NB4 (cell line): ENCODE measurements around the gene SEL1L3.

Source experiments
- TF ChIP-seq, protein P1 (sequence below): IDR thresholded peaks from one replicate; pipeline ENCODE4 v1.5.1; 2012; ENCODE audit warnings: low read depth, low read length
- TF ChIP-seq, protein P2 (sequence below): IDR thresholded peaks from 2 replicates; pipeline ENCODE4 v1.6.1; 2011; ENCODE audit warnings: low read depth, low read length

DNA sequence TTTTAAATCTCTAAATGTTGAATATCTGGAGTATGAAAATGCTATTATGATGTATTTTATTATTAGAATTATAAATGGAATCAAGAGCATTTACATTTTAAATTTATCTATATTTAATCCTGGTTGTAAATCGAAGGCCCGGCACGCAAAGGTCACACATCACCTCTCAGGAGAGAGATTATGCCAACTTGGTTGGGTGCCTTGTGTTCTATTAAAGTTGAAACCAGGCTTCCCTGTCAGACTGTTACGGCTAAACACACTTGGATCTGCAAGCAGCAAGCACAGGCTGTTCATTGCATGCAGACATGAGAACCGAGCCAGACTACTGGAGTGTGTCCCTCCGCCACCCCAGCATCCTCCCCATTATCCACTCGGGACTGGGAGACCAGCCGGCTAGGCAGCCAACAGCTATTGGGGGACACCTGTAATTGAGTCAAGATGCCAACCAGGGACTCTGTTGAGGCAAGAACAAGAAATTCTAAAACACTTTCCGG is 16.4 kb upstream of the SEL1L3 start:
- TF ChIP-seq, protein P1, sequence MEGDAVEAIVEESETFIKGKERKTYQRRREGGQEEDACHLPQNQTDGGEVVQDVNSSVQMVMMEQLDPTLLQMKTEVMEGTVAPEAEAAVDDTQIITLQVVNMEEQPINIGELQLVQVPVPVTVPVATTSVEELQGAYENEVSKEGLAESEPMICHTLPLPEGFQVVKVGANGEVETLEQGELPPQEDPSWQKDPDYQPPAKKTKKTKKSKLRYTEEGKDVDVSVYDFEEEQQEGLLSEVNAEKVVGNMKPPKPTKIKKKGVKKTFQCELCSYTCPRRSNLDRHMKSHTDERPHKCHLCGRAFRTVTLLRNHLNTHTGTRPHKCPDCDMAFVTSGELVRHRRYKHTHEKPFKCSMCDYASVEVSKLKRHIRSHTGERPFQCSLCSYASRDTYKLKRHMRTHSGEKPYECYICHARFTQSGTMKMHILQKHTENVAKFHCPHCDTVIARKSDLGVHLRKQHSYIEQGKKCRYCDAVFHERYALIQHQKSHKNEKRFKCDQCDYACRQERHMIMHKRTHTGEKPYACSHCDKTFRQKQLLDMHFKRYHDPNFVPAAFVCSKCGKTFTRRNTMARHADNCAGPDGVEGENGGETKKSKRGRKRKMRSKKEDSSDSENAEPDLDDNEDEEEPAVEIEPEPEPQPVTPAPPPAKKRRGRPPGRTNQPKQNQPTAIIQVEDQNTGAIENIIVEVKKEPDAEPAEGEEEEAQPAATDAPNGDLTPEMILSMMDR = no peak
- TF ChIP-seq, protein P2, sequence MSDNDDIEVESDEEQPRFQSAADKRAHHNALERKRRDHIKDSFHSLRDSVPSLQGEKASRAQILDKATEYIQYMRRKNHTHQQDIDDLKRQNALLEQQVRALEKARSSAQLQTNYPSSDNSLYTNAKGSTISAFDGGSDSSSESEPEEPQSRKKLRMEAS = no peak
